Raji (cell line): ENCODE measurements around the gene UNC119B.

Experiments
- POLR2A ChIP-seq: IDR thresholded peaks from 2 replicates; pipeline ENCODE4 v1.6.1; 2011; ENCODE audit warnings: low read depth, low read length, control low read depth; ENCODE audit not compliant: insufficient read depth

Gene UNC119B

GRCh38 chr12:120722784-120723183 is 12.5 kb downstream of the UNC119B start:
- TF ChIP-seq POLR2A = no peak

- TF ChIP-seq POLR2A = no peak
Measured at GRCh38 chr12:120724720-120725119, 14.5 kb downstream of the UNC119B start.

GRCh38 chr12:120725151-120725658 is 14.9 kb downstream of the UNC119B start:
- TF ChIP-seq POLR2A = no peak

GRCh38 chr12:120725659-120726509 is 15.6 kb downstream of the UNC119B start, which contains the start of gene ACADS:
Gene ACADS (plus strand): TSS chr12:120725826. CDS start chr12:120725886, 60 bp downstream.
- peak; percentile 49 for TF ChIP-seq POLR2A

GRCh38 chr12:120726510-120726793 is 16.2 kb downstream of the UNC119B start:
- no peak for TF ChIP-seq POLR2A

GRCh38 chr12:120726961-120727360 is 16.7 kb downstream of the UNC119B start:
- no peak for TF ChIP-seq POLR2A

- TF ChIP-seq POLR2A = no peak
Measured at GRCh38 chr12:120733574-120733973, 23.3 kb downstream of the UNC119B start.

- no peak for TF ChIP-seq POLR2A
Measured at GRCh38 chr12:120734210-120734609, 24.0 kb downstream of the UNC119B start.

GRCh38 chr12:120735181-120735580 is 24.9 kb downstream of the UNC119B start:
- no peak for TF ChIP-seq POLR2A

- TF ChIP-seq POLR2A = no peak
Measured at GRCh38 chr12:120736404-120737331, 26.4 kb downstream of the UNC119B start.

GRCh38 chr12:120737557-120738251 is 27.4 kb downstream of the UNC119B start:
- no peak for TF ChIP-seq POLR2A

- no peak for TF ChIP-seq POLR2A
Measured at GRCh38 chr12:120738252-120739030, 28.2 kb downstream of the UNC119B start.

- no peak for TF ChIP-seq POLR2A
Measured at GRCh38 chr12:120739031-120739762, 28.9 kb downstream of the UNC119B start.
